Neural cell (in vitro differentiated cells): ENCODE data around the gene ASCC1. TPM values are rescaled to one million over a fixed set of nuclear protein-coding genes. Genes with fewer than 3 reads are reported as not detected.

Experiments
- H2AFZ ChIP-seq: fragments of 200-600, 300-800 bp; sonication (generic), shearing (Covaris generic); 2 replicates; pipeline ENCODE4 v1.6.0; 2014; ENCODE audit warnings: low read depth, mild to moderate bottlenecking, antibody characterized with exemption, low read length, moderate library complexity
- H3F3A ChIP-seq: fragments of 200-600 bp; shearing (Covaris generic); 2 replicates; pipeline ENCODE4 v1.6.1; 2016; ENCODE audit warnings: mild to moderate bottlenecking, moderate library complexity, mixed read lengths, antibody characterized with exemption, low read length; ENCODE audit not compliant: insufficient read depth, poor library complexity, severe bottlenecking
- H3K27ac ChIP-seq: fragments of 200-600, 300-800 bp; sonication (generic), shearing (Covaris generic); 2 replicates; pipeline ENCODE4 v1.5.1; 2014; ENCODE audit warnings: mild to moderate bottlenecking, low read length, moderate library complexity
- H3K27me3 ChIP-seq: fragments of 300-800, 200-600 bp; sonication (generic), shearing (Covaris generic); 2 replicates; pipeline ENCODE4 v1.6.0; 2014; ENCODE audit warnings: mild to moderate bottlenecking, low read depth, low read length, moderate library complexity; ENCODE audit not compliant: insufficient read depth
- H3K36me3 ChIP-seq: fragments of 300-800, 200-600 bp; sonication (generic), shearing (Covaris generic); 2 replicates; pipeline ENCODE4 v1.5.1; 2014; ENCODE audit warnings: mild to moderate bottlenecking, antibody characterized with exemption, low read length, moderate library complexity; ENCODE audit not compliant: insufficient read depth
- H3K4me2 ChIP-seq: fragments of 300-800, 200-600 bp; sonication (generic), shearing (Covaris generic); 2 replicates; pipeline ENCODE4 v1.6.0; 2014; ENCODE audit warnings: mild to moderate bottlenecking, low read length
- H3K4me3 ChIP-seq: fragments of 300-800, 200-600 bp; sonication (generic), shearing (Covaris generic); 2 replicates; pipeline ENCODE4 v1.5.1; 2014; ENCODE audit warnings: mild to moderate bottlenecking, low read length, moderate library complexity
- H3K79me2 ChIP-seq: fragments of 200-600 bp; shearing (Covaris generic); replicated peaks from 2 replicates; pipeline ENCODE4 v1.6.0; 2014; ENCODE audit warnings: mild to moderate bottlenecking, low read length, moderate library complexity; ENCODE audit not compliant: insufficient read depth
- H3K9ac ChIP-seq: fragments of 300-800, 200-600 bp; sonication (generic), shearing (Covaris generic); 2 replicates; pipeline ENCODE4 v1.6.1; 2016; ENCODE audit warnings: mild to moderate bottlenecking, low read length, mixed read lengths
- H3K9me2 ChIP-seq: fragments of 200-600 bp; shearing (Covaris generic); 2 replicates; pipeline ENCODE4 v1.6.1; 2016; ENCODE audit warnings: mild to moderate bottlenecking, low read length, mixed read lengths; ENCODE audit not compliant: insufficient read depth
- H3K9me3 ChIP-seq: fragments of 200-600, 300-800 bp; sonication (generic), shearing (Covaris generic); 2 replicates; pipeline ENCODE4 v1.6.1; 2016; ENCODE audit warnings: mild to moderate bottlenecking, mixed run types, low read length, moderate library complexity, mixed read lengths
- H4K20me1 ChIP-seq: fragments of 200-600 bp; shearing (Covaris generic); 2 replicates; pipeline ENCODE4 v1.6.1; 2016; ENCODE audit warnings: mild to moderate bottlenecking, mixed run types; ENCODE audit not compliant: insufficient read depth
- EP300 ChIP-seq: fragments of 450-650 bp; conservative IDR thresholded peaks from 2 replicates; pipeline ENCODE4 v1.6.1; 2014; ENCODE audit warnings: antibody characterized with exemption, mild to moderate bottlenecking, moderate library complexity; ENCODE audit not compliant: poor library complexity, severe bottlenecking
- EZH2 ChIP-seq: fragments of 200-600, 300-800 bp; shearing (Covaris generic), sonication (generic); IDR thresholded peaks from 2 replicates; pipeline ENCODE4 v1.6.1; 2014; ENCODE audit warnings: antibody characterized with exemption, low read length, borderline replicate concordance, mild to moderate bottlenecking; ENCODE audit not compliant: insufficient read depth, poor library complexity, severe bottlenecking
- MXI1 ChIP-seq: fragments of 450-650 bp; conservative IDR thresholded peaks from 2 replicates; pipeline ENCODE4 v1.6.1; 2014; ENCODE audit warnings: antibody characterized with exemption, mild to moderate bottlenecking; ENCODE audit not compliant: poor library complexity, severe bottlenecking
- POLR2AphosphoS5 ChIP-seq: IDR thresholded peaks from 2 replicates; pipeline ENCODE4 v1.6.1; 2012
- RAD21 ChIP-seq: fragments of 450-650 bp; conservative IDR thresholded peaks from 2 replicates; pipeline ENCODE4 v1.6.1; 2014; ENCODE audit warnings: antibody characterized with exemption, mild to moderate bottlenecking, moderate library complexity
- polyA plus RNA-seq: library from polyadenylated mRNA; depleted of rRNA; stranded (reverse); fragments of >200 nt; gene quantifications from 2 replicates; pipeline ENCODE4 v1.2.3, GENCODE V29; 2014
- TF ChIP-seq, protein P1 (sequence below): fragments of 450-650 bp; IDR thresholded peaks from 2 replicates; pipeline ENCODE4 v1.5.1; 2014; ENCODE audit warnings: antibody characterized with exemption, mild to moderate bottlenecking, moderate library complexity; ENCODE audit not compliant: poor library complexity, severe bottlenecking

Gene ASCC1
- polyA plus RNA-seq, 1 donor from 2014 or later, result 39.6 TPM

DNA sequence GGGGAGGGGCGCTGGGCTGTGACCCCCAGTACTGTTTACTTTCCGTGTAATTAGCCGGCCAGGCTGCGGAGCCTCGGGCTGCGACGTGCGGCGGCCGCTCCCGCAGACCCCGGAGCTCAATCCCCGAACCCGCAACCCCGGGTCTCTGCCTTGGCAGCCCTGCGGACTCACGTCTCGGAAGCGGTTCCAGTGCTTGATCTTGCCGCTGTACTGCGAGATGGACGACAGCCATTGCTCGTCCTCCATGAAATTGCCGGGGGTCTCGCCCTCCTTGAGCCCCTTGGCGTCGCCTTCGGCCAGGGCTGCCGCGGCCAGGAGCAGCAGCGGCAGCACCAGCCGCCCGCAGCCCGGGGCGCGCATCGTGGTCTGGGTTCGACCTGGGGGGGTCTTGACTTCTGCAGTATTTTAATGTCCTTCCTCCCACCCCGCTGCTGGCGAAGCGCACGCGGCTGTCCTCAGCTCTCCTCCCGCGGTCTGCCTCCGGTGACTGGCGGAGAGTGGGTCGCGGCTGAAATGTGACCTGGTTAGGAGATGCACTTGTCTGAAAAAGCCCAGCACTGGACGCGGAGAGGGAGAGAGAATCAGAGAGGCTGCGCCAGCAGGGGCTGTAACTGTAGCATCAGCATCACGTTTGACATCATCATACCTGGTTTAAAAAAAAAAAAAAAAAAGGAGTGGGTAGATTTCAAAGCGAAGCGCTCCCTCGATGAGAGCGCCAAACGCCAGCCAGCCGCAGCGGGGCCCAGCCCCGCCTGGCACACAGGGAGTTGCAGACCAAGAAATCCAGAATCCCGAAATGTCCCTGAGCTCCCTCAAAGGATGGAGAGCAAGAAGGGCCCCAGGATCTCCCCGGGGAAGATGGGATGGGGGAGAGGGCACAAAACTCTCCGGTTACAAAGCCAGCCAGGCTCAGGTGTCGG is 127.8 kb downstream of the ASCC1 start, which contains the start of gene SPOCK2:
Gene SPOCK2 (minus strand): TSS at position 583 of the 920 bp plus-strand sequence. CDS start 223 bp downstream, at position 360.
- no peak within 1 kb of the TSS for H2AFZ ChIP-seq
- no peaks in the 10 kb centered on the region for H3K36me3 ChIP-seq
- no peaks in the 10 kb centered on the region for H3K9me3 ChIP-seq
- H3F3A ChIP-seq, result no peaks in the 10 kb centered on the region
- peak within 1 kb of the TSS; percentile 65 for H3K4me3 ChIP-seq
- H3K27me3 ChIP-seq, result peaks cover 62% of the 10 kb centered on the region
- H3K27ac ChIP-seq, result no peak within 1 kb of the TSS
- H3K9ac ChIP-seq, result peak within 1 kb of the TSS; percentile 41
- TF ChIP-seq EZH2, result peak; percentile 35
- no peak for TF ChIP-seq RAD21
- no peaks in the 10 kb centered on the region for H3K79me2 ChIP-seq
- no peaks in the 10 kb centered on the region for H4K20me1 ChIP-seq
- H3K4me2 ChIP-seq, result peak within 1 kb of the TSS; percentile 25
- H3K9me2 ChIP-seq, result no peaks in the 10 kb centered on the region

DNA sequence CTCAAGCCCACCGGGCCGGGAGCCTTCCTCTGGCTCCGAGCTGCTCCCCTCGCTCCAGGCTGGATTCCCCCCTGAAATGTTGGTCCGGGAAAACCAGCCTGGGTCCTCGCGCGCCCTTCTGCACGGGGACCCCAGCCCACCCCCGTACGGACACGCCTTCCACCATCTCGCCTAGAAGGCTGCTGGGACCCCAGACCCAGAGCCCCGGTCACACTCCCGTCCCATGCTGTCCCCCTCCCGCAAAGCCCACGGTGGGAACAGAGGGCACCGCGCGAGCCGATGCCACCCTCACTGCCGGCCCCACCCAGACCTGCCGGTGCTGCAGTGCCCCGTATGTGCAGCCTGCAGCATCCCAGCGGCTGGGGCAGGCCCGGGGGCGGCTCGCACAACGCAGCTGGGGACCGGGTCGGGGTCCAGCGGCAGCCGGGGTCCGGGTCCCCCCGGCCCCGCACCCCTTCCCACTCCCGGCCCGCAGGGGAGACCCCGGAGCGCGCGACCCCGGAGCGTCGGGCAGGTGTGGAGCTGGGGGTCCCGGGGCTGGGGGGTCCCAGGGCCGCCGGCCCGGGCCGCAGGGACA is 128.6 kb downstream of the ASCC1 start:
- Histone ChIP-seq H3K4me2 (no peak overlapping the region), H2AFZ (no peak overlapping the region), H3K79me2 (no peaks in the 10 kb centered on the region), H3K36me3 (no peaks in the 10 kb centered on the region), H3K27ac (no peak overlapping the region), H3K9me2 (no peaks in the 10 kb centered on the region), H4K20me1 (no peaks in the 10 kb centered on the region), H3K9me3 (no peaks in the 10 kb centered on the region), H3K4me3 (peak overlapping the region; percentile 65), H3F3A (no peaks in the 10 kb centered on the region), H3K27me3 (peaks cover 62% of the 10 kb centered on the region), H3K9ac (peak overlapping the region; percentile 41)
- TF ChIP-seq RAD21 (no peak), EZH2 (peak; percentile 78)

- Histone ChIP-seq H2AFZ (no peak overlapping the region), H3K4me2 (no peak overlapping the region), H3K36me3 (no peaks in the 10 kb centered on the region), H4K20me1 (no peaks in the 10 kb centered on the region), H3K27ac (no peak overlapping the region), H3K4me3 (peak overlapping the region; percentile 65), H3K79me2 (no peaks in the 10 kb centered on the region), H3K9me3 (no peaks in the 10 kb centered on the region), H3K9me2 (no peaks in the 10 kb centered on the region), H3K9ac (no peak overlapping the region), H3K27me3 (peaks cover 62% of the 10 kb centered on the region), H3F3A (no peaks in the 10 kb centered on the region)
- TF ChIP-seq MXI1 (no peak), POLR2AphosphoS5 (no peak), EZH2 (no peak), EP300 (no peak)
- TF ChIP-seq, protein P1, sequence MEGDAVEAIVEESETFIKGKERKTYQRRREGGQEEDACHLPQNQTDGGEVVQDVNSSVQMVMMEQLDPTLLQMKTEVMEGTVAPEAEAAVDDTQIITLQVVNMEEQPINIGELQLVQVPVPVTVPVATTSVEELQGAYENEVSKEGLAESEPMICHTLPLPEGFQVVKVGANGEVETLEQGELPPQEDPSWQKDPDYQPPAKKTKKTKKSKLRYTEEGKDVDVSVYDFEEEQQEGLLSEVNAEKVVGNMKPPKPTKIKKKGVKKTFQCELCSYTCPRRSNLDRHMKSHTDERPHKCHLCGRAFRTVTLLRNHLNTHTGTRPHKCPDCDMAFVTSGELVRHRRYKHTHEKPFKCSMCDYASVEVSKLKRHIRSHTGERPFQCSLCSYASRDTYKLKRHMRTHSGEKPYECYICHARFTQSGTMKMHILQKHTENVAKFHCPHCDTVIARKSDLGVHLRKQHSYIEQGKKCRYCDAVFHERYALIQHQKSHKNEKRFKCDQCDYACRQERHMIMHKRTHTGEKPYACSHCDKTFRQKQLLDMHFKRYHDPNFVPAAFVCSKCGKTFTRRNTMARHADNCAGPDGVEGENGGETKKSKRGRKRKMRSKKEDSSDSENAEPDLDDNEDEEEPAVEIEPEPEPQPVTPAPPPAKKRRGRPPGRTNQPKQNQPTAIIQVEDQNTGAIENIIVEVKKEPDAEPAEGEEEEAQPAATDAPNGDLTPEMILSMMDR, result no peak
Observed at GRCh38 chr10:72086466-72087391, 129.3 kb downstream of the ASCC1 start.
